Tibial artery (tissue), 4 donors: ENCODE results near the gene CAMKMT.

ENCODE experiments used
- DNase-seq, 2 donors: peaks; one replicate each; pipeline ENCODE4 v3.0.0-alpha.2; 2019
- H3K27ac ChIP-seq, 2 donors: fragments of 200-600 bp; sonication (generic) in 1 of 2; 1 replicate in 1 of 2; 2 replicates in 1 of 2; pipeline ENCODE4 v1.5.1; 2018 to 2019; ENCODE audit warnings: mild to moderate bottlenecking in 1 of 2
- H3K27me3 ChIP-seq, 2 donors: fragments of 200-600 bp; sonication (generic) in 1 of 2; one replicate each; pipeline versions ENCODE4 v1.5.1 to v1.6.0; 2016 to 2019
- H3K36me3 ChIP-seq, 3 donors: fragments of 200-600 bp; sonication (generic) in 2 of 3; one replicate each; pipeline ENCODE4 v1.5.1; 2016 to 2019; ENCODE audit warnings: mild to moderate bottlenecking in 2 of 3
- H3K4me1 ChIP-seq, 4 donors: fragments of 200-600 bp; sonication (generic) in 2 of 4; 1 replicate in 3 of 4; 2 replicates in 1 of 4; pipeline ENCODE4 v1.5.1; 2016 to 2019
- H3K4me3 ChIP-seq, 2 donors: fragments of 200-600 bp; sonication (generic) in 1 of 2; 1 replicate in 1 of 2; 2 replicates in 1 of 2; pipeline ENCODE4 v1.5.1; 2018 to 2019; ENCODE audit warnings: mild to moderate bottlenecking in 2 of 2
- H3K9me3 ChIP-seq, 3 donors: fragments of 200-600 bp; sonication (generic) in 1 of 3; one replicate each; pipeline ENCODE4 v1.5.1; 2016 to 2019
- intact Hi-C: fragments of 100-400 bp; cut with DNase I; formaldehyde crosslinking; loops from one replicate; pipeline ENCODE4 v1.15.0; 2023; ENCODE audit warnings: low total_unique reads
- TF ChIP-seq, protein P1 (sequence below), 2 experiments: fragments of 200-600 bp in 1 of 2; fragments of 450-650 bp in 1 of 2; IDR thresholded peaks; one replicate each; pipeline ENCODE4 v1.5.1; 2017 to 2019; ENCODE audit warnings: antibody characterized with exemption in 2 of 2, mild to moderate bottlenecking in 1 of 2, moderate library complexity in 1 of 2

CAMKMT gene

DNA sequence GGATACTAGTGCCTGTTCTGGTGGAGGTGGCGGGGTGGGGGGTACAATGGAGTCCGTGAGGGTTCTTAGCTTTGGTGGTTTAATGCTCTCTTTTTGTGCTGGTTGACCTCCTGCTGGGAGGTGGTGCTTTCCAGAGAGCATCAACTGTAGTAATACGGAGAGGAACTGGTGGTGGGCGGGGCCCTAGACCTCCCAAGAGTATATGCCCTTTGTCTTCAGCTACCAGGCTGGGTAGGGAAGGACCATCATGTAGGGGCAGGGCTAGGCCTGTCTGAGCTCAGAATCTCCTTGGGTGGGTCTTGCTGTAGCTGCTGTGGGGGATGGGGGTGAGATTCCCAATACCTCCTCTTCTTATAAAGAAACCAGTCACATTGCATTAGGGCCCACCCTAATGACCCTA lies 27.1 kb downstream of the CAMKMT start:
- Histone ChIP-seq H3K36me3 (no peaks in the 10 kb centered on the region), H3K27ac (no peak overlapping the region), H3K4me1 (no peaks in the 10 kb centered on the region), H3K9me3 (no peaks in the 10 kb centered on the region), H3K4me3 (no peak overlapping the region), H3K27me3 (no peaks in the 10 kb centered on the region)
- DNase-seq, result no peak
- TF ChIP-seq, protein P1, sequence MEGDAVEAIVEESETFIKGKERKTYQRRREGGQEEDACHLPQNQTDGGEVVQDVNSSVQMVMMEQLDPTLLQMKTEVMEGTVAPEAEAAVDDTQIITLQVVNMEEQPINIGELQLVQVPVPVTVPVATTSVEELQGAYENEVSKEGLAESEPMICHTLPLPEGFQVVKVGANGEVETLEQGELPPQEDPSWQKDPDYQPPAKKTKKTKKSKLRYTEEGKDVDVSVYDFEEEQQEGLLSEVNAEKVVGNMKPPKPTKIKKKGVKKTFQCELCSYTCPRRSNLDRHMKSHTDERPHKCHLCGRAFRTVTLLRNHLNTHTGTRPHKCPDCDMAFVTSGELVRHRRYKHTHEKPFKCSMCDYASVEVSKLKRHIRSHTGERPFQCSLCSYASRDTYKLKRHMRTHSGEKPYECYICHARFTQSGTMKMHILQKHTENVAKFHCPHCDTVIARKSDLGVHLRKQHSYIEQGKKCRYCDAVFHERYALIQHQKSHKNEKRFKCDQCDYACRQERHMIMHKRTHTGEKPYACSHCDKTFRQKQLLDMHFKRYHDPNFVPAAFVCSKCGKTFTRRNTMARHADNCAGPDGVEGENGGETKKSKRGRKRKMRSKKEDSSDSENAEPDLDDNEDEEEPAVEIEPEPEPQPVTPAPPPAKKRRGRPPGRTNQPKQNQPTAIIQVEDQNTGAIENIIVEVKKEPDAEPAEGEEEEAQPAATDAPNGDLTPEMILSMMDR (IDR thresholded peaks at IDR 0.05), result no peak
- intact Hi-C loops, result no loop called here

DNA sequence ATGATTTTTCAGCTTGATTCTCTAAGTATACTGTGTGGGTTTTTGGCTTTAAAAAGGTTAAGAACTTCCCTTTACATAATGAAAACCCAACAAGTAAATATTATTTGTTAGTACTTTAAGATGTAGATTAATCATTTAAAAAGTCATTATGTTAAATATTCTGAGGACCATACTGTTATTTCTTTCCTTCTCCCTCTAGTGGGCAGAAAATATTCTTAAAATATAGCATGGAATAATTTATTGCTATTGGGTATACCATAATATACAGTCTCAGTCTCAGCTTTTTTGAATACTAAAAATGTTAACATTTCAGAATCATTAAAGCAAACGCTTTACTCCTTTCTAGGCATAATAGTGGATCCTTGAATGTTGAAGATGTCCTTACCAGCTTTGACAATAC lies 28.1 kb downstream of the CAMKMT start:
- no peak for DNase-seq
- Histone ChIP-seq H3K36me3 (no peaks in the 10 kb centered on the region), H3K9me3 (no peaks in the 10 kb centered on the region), H3K4me1 (no peaks in the 10 kb centered on the region), H3K27me3 (no peaks in the 10 kb centered on the region), H3K27ac (no peak overlapping the region), H3K4me3 (no peak overlapping the region)
- intact Hi-C loops, result loop anchor here (10.0 kb wide), 1 partner anchor 565 kb away; no protein-coding TSS in a partner anchor
- TF ChIP-seq, protein P1 (IDR thresholded peaks at IDR 0.05), result peak in 1 of 2 experiments; percentile 12

DNA sequence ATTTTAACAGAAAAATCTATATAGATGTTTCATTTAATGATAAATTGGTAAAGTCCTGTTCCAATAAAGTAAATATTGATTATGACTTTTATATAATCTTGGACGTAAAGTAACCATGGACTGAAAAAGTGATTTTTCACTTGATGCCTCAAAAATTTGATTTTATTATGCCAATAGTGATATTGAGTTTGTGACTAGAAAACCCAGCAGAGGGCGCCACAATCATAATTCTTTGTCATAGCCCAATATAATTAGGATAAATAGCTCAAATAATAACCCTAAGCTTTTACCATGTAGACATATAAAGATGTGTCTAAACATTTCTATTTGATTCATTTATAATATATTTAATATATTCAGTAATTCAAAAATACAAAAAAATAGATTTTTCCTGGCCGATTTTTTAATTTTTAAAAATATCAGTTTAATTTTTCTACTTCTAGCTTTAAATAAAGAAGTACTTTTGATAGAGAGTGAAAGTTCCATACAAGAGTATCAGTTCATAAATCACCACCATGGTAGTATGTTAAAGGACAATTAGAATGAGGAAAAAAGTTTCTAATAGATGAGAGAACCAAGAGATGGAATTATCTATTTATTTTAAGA lies 30.7 kb downstream of the CAMKMT start:
- intact Hi-C loops, result loop anchor here (10.0 kb wide), 1 partner anchor 562 kb away; no protein-coding TSS in a partner anchor
- no peaks in the 10 kb centered on the region for H3K9me3 ChIP-seq
- DNase-seq, result peak in 1 of 2 donors; percentile 41

DNA sequence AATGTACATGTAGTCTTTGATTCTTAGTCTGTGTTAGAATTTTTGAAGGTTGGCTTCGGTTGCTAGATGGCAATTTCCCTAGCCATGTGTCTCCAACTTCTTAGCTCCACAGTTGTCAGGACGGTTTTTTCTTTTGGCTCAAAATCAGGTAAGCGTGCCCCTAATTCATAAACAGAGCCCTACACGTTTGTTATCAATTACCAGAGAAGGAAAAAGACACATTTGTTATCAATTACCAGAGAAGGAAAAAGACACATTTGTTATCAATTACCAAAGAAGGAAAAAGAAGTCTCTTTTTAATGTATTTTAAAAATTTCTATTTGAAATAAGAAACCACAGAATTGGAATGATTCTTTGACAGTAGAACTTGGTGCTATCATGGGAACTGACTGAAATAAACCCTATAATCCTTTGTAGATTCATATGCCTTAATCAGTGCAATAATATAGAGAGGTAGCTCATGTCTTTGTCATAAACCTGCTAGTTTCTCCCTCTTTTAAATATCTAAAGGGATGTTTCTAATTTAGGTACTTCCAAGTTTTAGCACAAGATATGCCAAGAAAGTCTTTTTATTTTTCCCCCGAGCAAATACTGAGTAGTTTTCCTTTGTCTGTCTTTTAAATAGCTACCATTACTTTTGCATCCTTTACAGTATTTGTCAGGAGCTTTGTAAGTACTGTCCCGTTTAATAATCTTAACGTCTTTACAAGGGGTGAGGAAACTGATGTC lies 35.9 kb downstream of the CAMKMT start:
- H3K9me3 ChIP-seq, result no peaks in the 10 kb centered on the region
- intact Hi-C loops, result loop anchor here (10.0 kb wide), 1 partner anchor 557 kb away; no protein-coding TSS in a partner anchor

More for the DNA sequence above, 30.7 kb downstream of the CAMKMT start:
- TF ChIP-seq, protein P1 (IDR thresholded peaks at IDR 0.05), result peak; percentile 33 to 42
- Histone ChIP-seq H3K27ac (no peak overlapping the region), H3K4me3 (no peak overlapping the region), H3K4me1 (no peaks in the 10 kb centered on the region), H3K27me3 (no peaks in the 10 kb centered on the region), H3K36me3 (no peaks in the 10 kb centered on the region)

DNA sequence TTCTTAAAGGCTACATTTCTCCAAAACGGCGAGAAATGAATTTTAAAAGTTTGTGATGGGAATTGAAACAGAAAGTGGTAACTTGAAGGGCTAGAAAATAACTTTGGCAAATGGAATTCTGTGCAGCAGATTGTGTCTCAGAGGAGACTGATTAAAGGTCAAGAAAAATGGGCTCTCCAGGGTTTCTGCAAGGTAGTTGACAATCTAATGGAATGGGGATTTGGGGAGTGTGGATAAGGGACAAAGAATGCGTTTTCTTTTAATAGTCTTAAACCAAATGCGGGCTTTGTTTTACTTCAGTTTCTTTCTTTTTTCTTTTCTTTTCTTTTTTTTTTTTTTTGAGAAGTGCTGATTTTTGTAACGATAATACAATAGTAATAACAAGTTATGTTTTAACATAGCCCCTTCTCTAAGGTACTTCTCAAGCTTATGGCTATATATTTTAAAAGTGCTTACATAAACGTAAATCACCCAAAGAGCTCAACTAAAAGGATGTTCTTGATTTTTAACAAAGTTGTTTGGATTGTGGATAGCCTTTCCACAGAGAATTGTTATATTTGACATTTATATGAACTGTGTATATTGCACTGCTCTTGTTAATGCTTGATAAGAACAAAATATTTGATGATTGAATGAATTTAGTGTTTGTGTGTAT lies 36.6 kb downstream of the CAMKMT start:
- Histone ChIP-seq H3K4me3 (peak overlapping the region in 1 of 2 donors; percentile 26), H3K27me3 (no peaks in the 10 kb centered on the region), H3K36me3 (no peaks in the 10 kb centered on the region), H3K4me1 (peaks cover 0 to 4% (median 0%) of the 10 kb centered on the region in 4 donors), H3K9me3 (no peaks in the 10 kb centered on the region), H3K27ac (peak overlapping the region in 1 of 2 donors; percentile 23)
- TF ChIP-seq, protein P1 (IDR thresholded peaks at IDR 0.05), result no peak
- intact Hi-C loops, result loop anchor here (10.0 kb wide), 1 partner anchor 556 kb away; no protein-coding TSS in a partner anchor
- no peak for DNase-seq

More for the DNA sequence above, 35.9 kb downstream of the CAMKMT start:
- no peak for DNase-seq
- Histone ChIP-seq H3K4me3 (peak overlapping the region in 1 of 2 donors; percentile 26), H3K27me3 (no peaks in the 10 kb centered on the region), H3K27ac (peak overlapping the region in 1 of 2 donors; percentile 23), H3K4me1 (peaks cover 0 to 4% (median 0%) of the 10 kb centered on the region in 4 donors), H3K36me3 (no peaks in the 10 kb centered on the region)
- TF ChIP-seq, protein P1 (IDR thresholded peaks at IDR 0.05), result no peak
